Adrenal gland (tissue), 5 donors: Measurements from ENCODE around the gene RPS6KB1.

ENCODE experiments used
- CTCF ChIP-seq, 6 experiments: fragments of 450-650 bp in 4 of 6; fragments of 200-600 bp in 2 of 6; sonication (generic) in 1 of 6; IDR thresholded peaks; 1 replicate in 5 of 6; 2 replicates in 1 of 6; pipeline versions ENCODE4 v1.5.1 to v1.8.0; 2016 to 2021; ENCODE audit warnings: antibody characterized with exemption in 6 of 6, mild to moderate bottlenecking in 2 of 6, moderate library complexity in 1 of 6
- POLR2A ChIP-seq, 2 donors: fragments of 450-650 bp; IDR thresholded peaks; one replicate each; pipeline ENCODE4 v1.6.1; 2017; ENCODE audit warnings: antibody characterized with exemption in 2 of 2, mild to moderate bottlenecking in 2 of 2, moderate library complexity in 1 of 2
- donor health status: DM: no; HTN: no; CAD: no.

GRCh38 chr17:59914274-59914854 lies 21.4 kb downstream of the RPS6KB1 start:
- TF ChIP-seq CTCF (IDR thresholded peaks at IDR 0.05), result peak; percentile 50 to 76 (median 62)
- TF ChIP-seq POLR2A (IDR thresholded peaks at IDR 0.05), result no peak
